ENCODE data around the gene TNFSF13. TPM values are rescaled to one million over a fixed set of nuclear protein-coding genes. Genes with fewer than 3 reads are reported as not detected.

Gene TNFSF13
- total RNA-seq, 1 donor from 2014 or later, result 4.1 TPM

GRCh38 chr17:7606280-7606679, 47.7 kb downstream of the TNFSF13 start:
- Mint-ChIP-seq H3K27ac (no peak overlapping the region), H3K36me3 (ENCODE audit: insufficient read depth) (peaks cover 22% of the 10 kb centered on the region), H3K27me3 (no peaks in the 10 kb centered on the region), H3K9me3 (ENCODE audit: low read depth) (no peaks in the 10 kb centered on the region), H3K4me3 (ENCODE audit: low read depth) (no peak overlapping the region), H3K4me1 (ENCODE audit: low read depth) (peaks cover 3% of the 10 kb centered on the region)
- no peak for DNase-seq (ENCODE audit: low spot score, unreplicated experiment)
- TF ChIP-seq CTCF (IDR thresholded peaks at IDR 0.05; ENCODE audit: unreplicated experiment), result no peak

GRCh38 chr17:7610641-7611040, 52.1 kb downstream of the TNFSF13 start:
- DNase-seq (ENCODE audit: low spot score, unreplicated experiment), result no peak
- H3K27ac Mint-ChIP-seq, result no peak overlapping the region
- no peak for TF ChIP-seq CTCF (IDR thresholded peaks at IDR 0.05; ENCODE audit: unreplicated experiment)
- no peak overlapping the region for H3K4me3 Mint-ChIP-seq (ENCODE audit: low read depth)
- no peaks in the 10 kb centered on the region for H3K27me3 Mint-ChIP-seq
- H3K4me1 Mint-ChIP-seq (ENCODE audit: low read depth), result peaks cover 26% of the 10 kb centered on the region
- no peaks in the 10 kb centered on the region for H3K9me3 Mint-ChIP-seq (ENCODE audit: low read depth)
- peaks cover 4% of the 10 kb centered on the region for H3K36me3 Mint-ChIP-seq (ENCODE audit: insufficient read depth)

Other genes starting within 250 kb of the TNFSF13 start
- gene GPS2, start 243.4 kb upstream of the TNFSF13 start, total RNA-seq, result 77.1 and 81.1 TPM in 2 replicates
- gene NEURL4, start 229.4 kb upstream of the TNFSF13 start, total RNA-seq, result 75.2 TPM in 2 replicates
- 1.0 TPM in 1 of 2 replicates, not detected in the other for gene ACAP1, start 222.2 kb upstream of the TNFSF13 start, total RNA-seq
- gene KCTD11, start 206.6 kb upstream of the TNFSF13 start, total RNA-seq, result 11.3 and 12.4 TPM in 2 replicates
- not detected in 2 replicates for gene TMEM95, start 203.6 kb upstream of the TNFSF13 start, total RNA-seq
- gene TNK1, start 177.7 kb upstream of the TNFSF13 start, total RNA-seq, result 9.1 and 13.4 TPM in 2 replicates
- 35.5 and 37.9 TPM in 2 replicates for gene PLSCR3, start 164.2 kb upstream of the TNFSF13 start, total RNA-seq
- 89.2 and 102 TPM in 2 replicates for gene TMEM256, start 154.7 kb upstream of the TNFSF13 start, total RNA-seq
- 30.3 and 34.4 TPM in 2 replicates for gene NLGN2, start 150.9 kb upstream of the TNFSF13 start, total RNA-seq
- gene SPEM1, start 138.4 kb upstream of the TNFSF13 start, total RNA-seq, result not detected in 2 replicates
- gene SPEM2, start 133.1 kb upstream of the TNFSF13 start, total RNA-seq, result not detected in 2 replicates
- gene SPEM3, start 129.9 kb upstream of the TNFSF13 start, total RNA-seq, result not detected in 2 replicates
- 8.1 and 10.0 TPM in 2 replicates for gene TMEM102, start 123.3 kb upstream of the TNFSF13 start, total RNA-seq
- 4.5 and 5.1 TPM in 2 replicates for gene FGF11, start 119.2 kb upstream of the TNFSF13 start, total RNA-seq
- gene CHRNB1, start 113.7 kb upstream of the TNFSF13 start, total RNA-seq, result 17.2 and 19.1 TPM in 2 replicates
- gene ZBTB4, start 79.1 kb upstream of the TNFSF13 start, total RNA-seq, result 26.8 and 28.4 TPM in 2 replicates
- gene SLC35G6, start 77.3 kb upstream of the TNFSF13 start, total RNA-seq, result not detected in 2 replicates
- 195 and 210 TPM in 2 replicates for gene POLR2A, start 74.4 kb upstream of the TNFSF13 start, total RNA-seq
- 9.4 and 10.7 TPM in 2 replicates for gene TNFSF12, start 9.7 kb upstream of the TNFSF13 start, total RNA-seq
- 58.2 and 62.5 TPM in 2 replicates for gene SENP3, start 3.2 kb downstream of the TNFSF13 start, total RNA-seq
- not detected in 2 replicates for gene CD68, start 20.9 kb downstream of the TNFSF13 start, total RNA-seq
- gene MPDU1, start 25.1 kb downstream of the TNFSF13 start, total RNA-seq, result 71.4 and 71.9 TPM in 2 replicates
- 0.93 and 1.0 TPM in 2 replicates for gene SOX15, start 31.3 kb downstream of the TNFSF13 start, total RNA-seq
- 53.6 and 61.4 TPM in 2 replicates for gene FXR2, start 56.1 kb downstream of the TNFSF13 start, total RNA-seq
- gene SAT2, start 69.1 kb downstream of the TNFSF13 start, total RNA-seq, result 108 and 120 TPM in 2 replicates
- gene SHBG, start 71.4 kb downstream of the TNFSF13 start, total RNA-seq, result 5.1 and 5.9 TPM in 2 replicates
- 1.5 and 2.1 TPM in 2 replicates for gene ATP1B2, start 92.2 kb downstream of the TNFSF13 start, total RNA-seq
- 106 and 121 TPM in 2 replicates for gene TP53, start 128.7 kb downstream of the TNFSF13 start, total RNA-seq
- gene WRAP53, start 129.7 kb downstream of the TNFSF13 start, total RNA-seq, result 26.4 and 28.0 TPM in 2 replicates
- gene EFNB3, start 146.5 kb downstream of the TNFSF13 start, total RNA-seq, result 32.3 and 34.5 TPM in 2 replicates
- gene DNAH2, start 159.0 kb downstream of the TNFSF13 start, total RNA-seq, result 0.22 and 0.29 TPM in 2 replicates

Data from progenitor cell of endocrine pancreas (in vitro differentiated cells).